Measurements from ENCODE around the gene SNX8.
A peak's percentile ranks its signal among the peaks of the same experiment; 100 is the strongest.

Gene SNX8

GRCh38 chr7:2244404-2244995 is 69.7 kb downstream of the SNX8 start:
- no peak for DNase-seq (ENCODE audit: low read depth)

GRCh38 chr7:2243458-2243857 is 70.8 kb downstream of the SNX8 start:
- DNase-seq (ENCODE audit: low read depth) = no peak

- peak; percentile 35 for DNase-seq (ENCODE audit: low read depth)
Measured at GRCh38 chr7:2242541-2243429, 71.5 kb downstream of the SNX8 start.

- peak; percentile 76 for DNase-seq (ENCODE audit: low read depth)
Measured at GRCh38 chr7:2241580-2242540, 72.4 kb downstream of the SNX8 start, which contains the start of the genes MRM2 and NUDT1. MRM2 (minus strand) TSS chr7:2242205; CDS start chr7:2242169, 36 bp downstream. NUDT1 (plus strand) TSS chr7:2242226; CDS start chr7:2244575, 2,349 bp downstream.

- DNase-seq (ENCODE audit: low read depth) = no peak
Measured at GRCh38 chr7:2239242-2239641, 75.0 kb downstream of the SNX8 start.

- DNase-seq (ENCODE audit: low read depth) = no peak
Measured at GRCh38 chr7:2237109-2237602, 77.1 kb downstream of the SNX8 start.

GRCh38 chr7:2233926-2234325 is 80.3 kb downstream of the SNX8 start:
- peak; percentile 72 for DNase-seq (ENCODE audit: low read depth)

GRCh38 chr7:2232766-2233520 is 81.3 kb downstream of the SNX8 start, which contains the start of gene MAD1L1:
MAD1L1 (minus strand) TSS chr7:2232945; CDS start chr7:2230133, 2,812 bp downstream.
- peak; percentile 91 for DNase-seq (ENCODE audit: low read depth)

GRCh38 chr7:2231992-2232765 is 82.1 kb downstream of the SNX8 start:
- DNase-seq (ENCODE audit: low read depth) = peak; percentile 21

- no peak for DNase-seq (ENCODE audit: low read depth)
Measured at GRCh38 chr7:2230882-2231281, 83.4 kb downstream of the SNX8 start.

GRCh38 chr7:2230226-2230625 is 84.0 kb downstream of the SNX8 start:
- DNase-seq (ENCODE audit: low read depth) = no peak

- no peak for DNase-seq (ENCODE audit: low read depth)
Measured at GRCh38 chr7:2229467-2229866, 84.8 kb downstream of the SNX8 start.

- DNase-seq (ENCODE audit: low read depth) = no peak
Measured at GRCh38 chr7:2228921-2229320, 85.3 kb downstream of the SNX8 start.

GRCh38 chr7:2227699-2228098 is 86.5 kb downstream of the SNX8 start:
- DNase-seq (ENCODE audit: low read depth) = no peak

GRCh38 chr7:2225830-2226229 is 88.4 kb downstream of the SNX8 start:
- DNase-seq (ENCODE audit: low read depth) = no peak

GRCh38 chr7:2225336-2225735 is 88.9 kb downstream of the SNX8 start:
- no peak for DNase-seq (ENCODE audit: low read depth)

GRCh38 chr7:2224934-2225333 is 89.3 kb downstream of the SNX8 start:
- DNase-seq (ENCODE audit: low read depth) = no peak

- DNase-seq (ENCODE audit: low read depth) = no peak
Measured at GRCh38 chr7:2224491-2224928, 89.7 kb downstream of the SNX8 start.

- DNase-seq (ENCODE audit: low read depth) = no peak
Measured at GRCh38 chr7:2223321-2223720, 90.9 kb downstream of the SNX8 start.

GRCh38 chr7:2222516-2222915 is 91.7 kb downstream of the SNX8 start:
- DNase-seq (ENCODE audit: low read depth) = no peak
